Ovary (tissue), 9 donors: ENCODE measurements around the gene KDM4C. TPM values are rescaled to one million over a fixed set of nuclear protein-coding genes. Genes with fewer than 3 reads are reported as not detected.

Source experiments
- DNase-seq, 5 donors: peaks; one replicate each; pipeline ENCODE4 v3.0.0-alpha.2; 2019 to 2020
- H3K27ac ChIP-seq, 2 donors: fragments of 200-600 bp; one replicate each; pipeline versions ENCODE4 v1.5.1 to v1.8.0; 2019 to 2022
- H3K27me3 ChIP-seq: fragments of 200-600 bp; one replicate; pipeline ENCODE4 v1.8.0; 2022
- H3K36me3 ChIP-seq: fragments of 200-600 bp; sonication (generic); one replicate; pipeline ENCODE4 v1.5.1; 2019
- H3K4me1 ChIP-seq: one replicate; pipeline ENCODE4 v1.8.1; 2013; ENCODE audit warnings: mild to moderate bottlenecking, moderate library complexity; ENCODE audit not compliant: insufficient read depth
- H3K4me3 ChIP-seq: fragments of 200-600 bp; sonication (generic); one replicate; pipeline ENCODE4 v1.5.1; 2017
- H3K9me3 ChIP-seq, 2 donors: fragments of 200-600 bp in 1 of 2; sonication (generic) in 1 of 2; one replicate each; pipeline versions ENCODE4 v1.5.1 to v1.8.1; 2013 to 2019; ENCODE audit warnings: mild to moderate bottlenecking in 1 of 2, moderate library complexity in 1 of 2
- CTCF ChIP-seq, 3 donors: fragments of 450-650 bp in 2 of 3; fragments of 200-600 bp in 1 of 3; IDR thresholded peaks; one replicate each; pipeline versions ENCODE4 v1.5.1 to v1.8.0; 2016 to 2022; ENCODE audit warnings: antibody characterized with exemption in 3 of 3, mild to moderate bottlenecking in 1 of 3
- EP300 ChIP-seq: sonication (generic); formaldehyde crosslinking; IDR thresholded peaks from one replicate; pipeline ENCODE4 v1.6.1; 2017; ENCODE audit warnings: antibody characterized with exemption
- POLR2A ChIP-seq: fragments of 450-650 bp; IDR thresholded peaks from one replicate; pipeline ENCODE4 v1.6.1; 2017; ENCODE audit warnings: antibody characterized with exemption, mild to moderate bottlenecking, moderate library complexity
- WGBS, 3 donors: extraction: QIAGEN DNeasy Blood & Tissue Kit in 1 of 3; methylation state at CpG; one replicate each; pipeline versions ENCODE4 v1.1.5 to v1.1.7; 2013 to 2017; 5-methylcytosine and 5-hydroxymethylcytosine counted together
- intact Hi-C, 4 donors: fragments of 100-400 bp; cut with DNase I; formaldehyde crosslinking; loops; one replicate each; pipeline versions ENCODE4 v1.11.0 to v1.15.1; 2022 to 2023
- polyA plus RNA-seq, 2 donors: library from polyadenylated mRNA; stranded (reverse); fragments of 200-250 nt in 1 of 2; fragments of 350-450 nt in 1 of 2; fragmentation: Illumina TruSeq in 1 of 2; extraction: RNeasy Lipid Tissue Mini Kit (QIAGEN cat#74804) in 1 of 2; gene quantifications; one replicate each; pipeline ENCODE4 v1.2.3, GENCODE V29; 2013 to 2014
- total RNA-seq, 7 donors: library from RNA; depleted of rRNA in 2 of 7; stranded (reverse); fragments of >200 nt in 2 of 7; fragmentation: NEBNext Ultra II Directional in 3 of 7; extraction: Animal tissue kit (Norgen Biotek cat#: 25700) in 3 of 7; gene quantifications; one replicate each; pipeline versions ENCODE4 v1.1.0 to v1.2.4, GENCODE V29; 2016 to 2023
- donor health status: DM: no; HTN: no; CAD: no; lungs with moderate emphysema.
- donor health status: DM: no; HTN: no; CAD: no.
- donor health status: Bipolar disorder and iron deficiency.
- donor health status: DM: yes; HTN: yes; CAD: no.
- donor health status: DM: no; HTN: no; CAD: no.
- donor health status: DM: yes; HTN: yes; CAD: no.

The KDM4C gene
- total and polyA plus RNA-seq, 9 donors, result 9.5 to 35.6 (median 26.7) TPM

GRCh38 chr9:6927838-6928237, 170.1 kb downstream of the KDM4C start:
- H3K27ac ChIP-seq, result no peak overlapping the region
- 76 to 91% (median 84%) methylated on average over 1 of the region's 1 CpG for WGBS, 3 donors
- no peaks in the 10 kb centered on the region for H3K27me3 ChIP-seq
- no peak for DNase-seq
- no peaks in the 10 kb centered on the region for H3K9me3 ChIP-seq
- TF ChIP-seq POLR2A (no peak), EP300 (no peak), CTCF (IDR thresholded peaks at IDR 0.05) (no peak)
- H3K4me1 ChIP-seq, result peaks cover 2% of the 10 kb centered on the region
- no peaks in the 10 kb centered on the region for H3K36me3 ChIP-seq
- intact Hi-C loops, result no loop called here
- H3K4me3 ChIP-seq, result no peak overlapping the region

- no peaks in the 10 kb centered on the region for H3K27me3 ChIP-seq
- peaks cover 2% of the 10 kb centered on the region for H3K4me1 ChIP-seq
- H3K4me3 ChIP-seq, result no peak overlapping the region
- TF ChIP-seq POLR2A, result no peak
- no peak for TF ChIP-seq CTCF (IDR thresholded peaks at IDR 0.05)
- TF ChIP-seq EP300, result no peak
- no peaks in the 10 kb centered on the region for H3K9me3 ChIP-seq
- no peaks in the 10 kb centered on the region for H3K36me3 ChIP-seq
- no peak overlapping the region for H3K27ac ChIP-seq
- 84 to 88% (median 88%) methylated on average over 2 of the region's 2 CpGs for WGBS, 3 donors
- DNase-seq, result no peak
- intact Hi-C loops, result no loop called here
Observed at GRCh38 chr9:6928863-6929262, 171.1 kb downstream of the KDM4C start.

- TF ChIP-seq POLR2A (no peak), CTCF (IDR thresholded peaks at IDR 0.05) (no peak), EP300 (no peak)
- DNase-seq, result no peak
- WGBS, 3 donors, result 67 to 74% (median 69%) methylated on average over 3 of the region's 3 CpGs
- Histone ChIP-seq H3K27ac (no peak overlapping the region), H3K36me3 (no peaks in the 10 kb centered on the region), H3K4me3 (no peak overlapping the region), H3K27me3 (no peaks in the 10 kb centered on the region), H3K4me1 (peaks cover 2% of the 10 kb centered on the region), H3K9me3 (no peaks in the 10 kb centered on the region)
- intact Hi-C loops, result no loop called here
Observed at GRCh38 chr9:6929441-6930215, 171.9 kb downstream of the KDM4C start.

GRCh38 chr9:6930827-6931226, 173.1 kb downstream of the KDM4C start:
- H3K9me3 ChIP-seq, result no peaks in the 10 kb centered on the region
- no peak overlapping the region for H3K4me3 ChIP-seq
- intact Hi-C loops, result no loop called here
- no peaks in the 10 kb centered on the region for H3K27me3 ChIP-seq
- no peak for DNase-seq
- no peak overlapping the region for H3K27ac ChIP-seq
- H3K36me3 ChIP-seq, result no peaks in the 10 kb centered on the region
- TF ChIP-seq POLR2A (no peak), CTCF (IDR thresholded peaks at IDR 0.05) (no peak), EP300 (no peak)
- H3K4me1 ChIP-seq, result peaks cover 2% of the 10 kb centered on the region
